Left lung (tissue), 10 donors: ENCODE results near the gene AMACR. TPM values are rescaled to one million over a fixed set of nuclear protein-coding genes. Genes with fewer than 3 reads are reported as not detected.
A peak's percentile ranks its signal among the peaks of the same experiment; 100 is the strongest.

Experiments
- ATAC-seq: fragments of 200-7000 bp; cut with Tn5 transposase; one replicate; pipeline ENCODE4 v1.9.1; 2020; ENCODE audit warnings: moderate library complexity
- DNase-seq, 4 donors: peaks; one replicate each; pipeline ENCODE4 v3.0.0-alpha.2; 2013 to 2020
- H3K27ac ChIP-seq, 2 donors: fragments of 200-600 bp; sonication (generic) in 1 of 2; one replicate each; pipeline versions ENCODE4 v1.5.0 to v1.8.0; 2020 to 2021
- H3K27me3 ChIP-seq, 2 donors: fragments of 200-600 bp; sonication (generic) in 1 of 2; one replicate each; pipeline versions ENCODE4 v1.5.0 to v1.8.0; 2020 to 2021
- H3K36me3 ChIP-seq, 2 donors: fragments of 200-600 bp; sonication (generic) in 1 of 2; one replicate each; pipeline versions ENCODE4 v1.5.0 to v1.8.0; 2020 to 2021
- H3K4me1 ChIP-seq, 2 donors: fragments of 200-600 bp; one replicate each; pipeline ENCODE4 v1.8.0; 2021
- H3K4me3 ChIP-seq, 2 donors: fragments of 200-600 bp; sonication (generic) in 1 of 2; one replicate each; pipeline versions ENCODE4 v1.5.0 to v1.8.0; 2020 to 2021; ENCODE audit warnings: mild to moderate bottlenecking in 1 of 2
- H3K9me3 ChIP-seq, 2 donors: fragments of 200-600 bp; sonication (generic) in 1 of 2; one replicate each; pipeline versions ENCODE4 v1.5.0 to v1.8.0; 2020 to 2021
- intact Hi-C, 2 donors: fragments of 100-400 bp; cut with DNase I; formaldehyde crosslinking; loops; one replicate each; pipeline versions ENCODE4 v1.11.2 to v1.14.2; 2022
- polyA plus RNA-seq, 6 donors: library from polyadenylated mRNA; unstranded; fragments of 120-200 nt; gene quantifications; one replicate each; pipeline ENCODE4 v1.2.1, GENCODE V29; 2013; ENCODE audit not compliant: insufficient read length in 6 of 6
- total RNA-seq, 2 donors: library from RNA; stranded (reverse); fragmentation: NEBNext Ultra II Directional; extraction: Animal tissue kit (Norgen Biotek cat#: 25700); gene quantifications; one replicate each; pipeline ENCODE4 v1.2.1, GENCODE V29; 2021
- TF ChIP-seq, protein P1 (sequence below), 2 donors: fragments of 200-600 bp; sonication (generic) in 1 of 2; IDR thresholded peaks; one replicate each; pipeline versions ENCODE4 v1.5.0 to v1.8.0; 2021; ENCODE audit warnings: antibody characterized with exemption in 2 of 2
- donor health status: DM: no; HTN: yes; CAD: no.
- donor health status: DM: no; HTN: no; CAD: no.

AMACR gene
- total and polyA plus RNA-seq, 8 donors = 9.5 to 24.3 (median 13.1) TPM

DNA sequence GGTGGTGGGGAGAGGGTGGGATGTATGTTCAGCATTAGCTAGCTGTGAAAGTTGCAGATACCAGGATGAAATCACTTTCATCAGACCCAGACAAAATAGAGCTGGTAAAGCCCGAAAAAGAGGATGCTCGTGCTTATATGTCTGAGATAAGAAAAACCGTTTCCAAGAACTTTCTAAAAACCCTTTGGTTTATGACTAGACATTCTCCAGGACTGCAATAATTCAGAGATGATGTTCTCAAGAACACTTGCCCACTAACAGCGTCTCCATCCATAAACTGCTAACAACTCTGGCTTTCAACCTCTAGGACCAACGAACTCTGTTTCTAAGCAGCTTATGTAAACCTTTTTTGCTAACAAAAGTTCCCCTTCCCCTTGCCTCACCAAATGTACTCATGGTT, 8.4 kb upstream of the AMACR start:
- no peaks in the 10 kb centered on the region for H3K27me3 ChIP-seq
- intact Hi-C loops = no loop called here
- H3K27ac ChIP-seq = no peak overlapping the region

DNA sequence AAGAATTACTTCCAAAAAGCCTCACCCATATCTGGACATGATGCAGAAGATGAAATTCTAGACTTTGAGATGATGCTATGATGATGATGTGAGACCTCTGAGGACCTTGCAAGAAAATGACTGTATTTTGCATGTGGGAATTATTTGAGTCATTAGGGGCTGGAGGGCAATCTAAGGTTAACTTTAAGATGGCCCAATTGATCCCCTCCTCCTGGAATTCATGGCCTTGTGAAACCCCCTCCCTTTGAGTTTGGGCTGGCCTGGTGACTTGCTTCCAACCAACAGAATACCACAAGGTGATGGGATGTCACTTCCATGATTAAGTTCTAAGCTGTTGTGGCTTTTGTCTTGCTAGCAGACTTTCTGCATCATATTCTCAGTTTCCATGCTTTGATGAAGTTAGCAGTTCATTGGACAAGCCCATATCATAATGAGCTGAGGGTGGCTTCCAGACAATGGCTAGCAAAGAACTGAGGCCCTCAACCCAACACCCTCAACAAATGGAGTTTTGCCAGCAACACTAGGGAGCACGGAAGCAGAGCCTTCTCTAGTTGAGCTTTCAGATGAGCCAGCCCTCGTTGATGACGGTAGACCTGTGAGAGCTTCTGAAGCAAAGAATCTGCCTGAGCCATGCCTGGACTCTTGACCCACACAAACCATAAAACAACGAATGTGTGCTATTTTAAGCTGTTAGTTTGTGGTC, 7.4 kb upstream of the AMACR start:
- Histone ChIP-seq H3K36me3 (peaks cover 0 to 4% of the 10 kb centered on the region in 2 donors), H3K4me3 (no peak overlapping the region), H3K27ac (no peak overlapping the region), H3K4me1 (no peaks in the 10 kb centered on the region), H3K27me3 (no peaks in the 10 kb centered on the region), H3K9me3 (no peaks in the 10 kb centered on the region)
- intact Hi-C loops = no loop called here
- TF ChIP-seq, protein P1, sequence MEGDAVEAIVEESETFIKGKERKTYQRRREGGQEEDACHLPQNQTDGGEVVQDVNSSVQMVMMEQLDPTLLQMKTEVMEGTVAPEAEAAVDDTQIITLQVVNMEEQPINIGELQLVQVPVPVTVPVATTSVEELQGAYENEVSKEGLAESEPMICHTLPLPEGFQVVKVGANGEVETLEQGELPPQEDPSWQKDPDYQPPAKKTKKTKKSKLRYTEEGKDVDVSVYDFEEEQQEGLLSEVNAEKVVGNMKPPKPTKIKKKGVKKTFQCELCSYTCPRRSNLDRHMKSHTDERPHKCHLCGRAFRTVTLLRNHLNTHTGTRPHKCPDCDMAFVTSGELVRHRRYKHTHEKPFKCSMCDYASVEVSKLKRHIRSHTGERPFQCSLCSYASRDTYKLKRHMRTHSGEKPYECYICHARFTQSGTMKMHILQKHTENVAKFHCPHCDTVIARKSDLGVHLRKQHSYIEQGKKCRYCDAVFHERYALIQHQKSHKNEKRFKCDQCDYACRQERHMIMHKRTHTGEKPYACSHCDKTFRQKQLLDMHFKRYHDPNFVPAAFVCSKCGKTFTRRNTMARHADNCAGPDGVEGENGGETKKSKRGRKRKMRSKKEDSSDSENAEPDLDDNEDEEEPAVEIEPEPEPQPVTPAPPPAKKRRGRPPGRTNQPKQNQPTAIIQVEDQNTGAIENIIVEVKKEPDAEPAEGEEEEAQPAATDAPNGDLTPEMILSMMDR (IDR thresholded peaks at IDR 0.05) = no peak
- DNase-seq = no peak
- ATAC-seq = no peak

More for the DNA sequence above, 8.4 kb upstream of the AMACR start:
- ATAC-seq (no peak), DNase-seq (no peak)
- H3K36me3 ChIP-seq = peaks cover 0 to 8% of the 10 kb centered on the region in 2 donors
- no peak overlapping the region for H3K4me3 ChIP-seq
- no peaks in the 10 kb centered on the region for H3K4me1 ChIP-seq
- no peaks in the 10 kb centered on the region for H3K9me3 ChIP-seq
- TF ChIP-seq, protein P1 (IDR thresholded peaks at IDR 0.05) = no peak

DNA sequence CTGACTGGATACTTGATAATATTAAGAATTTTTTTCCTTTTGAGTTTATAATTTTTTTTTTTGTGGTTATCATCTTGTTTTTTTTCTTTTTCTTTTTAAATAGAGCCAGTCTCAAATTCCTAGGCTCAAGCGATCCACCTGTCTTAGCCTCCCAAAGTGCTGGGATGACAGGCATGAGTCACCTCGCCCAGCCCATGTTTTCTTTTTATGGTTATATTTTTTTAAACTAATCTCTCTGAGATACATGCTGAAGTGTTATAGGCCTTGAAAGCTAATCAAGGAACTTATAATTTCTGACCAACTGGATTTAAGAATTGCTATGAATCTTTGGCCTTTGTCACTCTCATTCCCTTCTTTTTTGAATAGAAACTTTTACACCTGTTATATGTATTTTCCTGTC, 6.8 kb upstream of the AMACR start:
- no peaks in the 10 kb centered on the region for H3K4me1 ChIP-seq
- TF ChIP-seq, protein P1 (IDR thresholded peaks at IDR 0.05) = no peak
- H3K4me3 ChIP-seq = no peak overlapping the region
- no peak for DNase-seq
- H3K36me3 ChIP-seq = no peaks in the 10 kb centered on the region
- intact Hi-C loops = no loop called here
- no peak for ATAC-seq
- no peaks in the 10 kb centered on the region for H3K9me3 ChIP-seq
- H3K27me3 ChIP-seq = no peaks in the 10 kb centered on the region
- H3K27ac ChIP-seq = no peak overlapping the region

DNA sequence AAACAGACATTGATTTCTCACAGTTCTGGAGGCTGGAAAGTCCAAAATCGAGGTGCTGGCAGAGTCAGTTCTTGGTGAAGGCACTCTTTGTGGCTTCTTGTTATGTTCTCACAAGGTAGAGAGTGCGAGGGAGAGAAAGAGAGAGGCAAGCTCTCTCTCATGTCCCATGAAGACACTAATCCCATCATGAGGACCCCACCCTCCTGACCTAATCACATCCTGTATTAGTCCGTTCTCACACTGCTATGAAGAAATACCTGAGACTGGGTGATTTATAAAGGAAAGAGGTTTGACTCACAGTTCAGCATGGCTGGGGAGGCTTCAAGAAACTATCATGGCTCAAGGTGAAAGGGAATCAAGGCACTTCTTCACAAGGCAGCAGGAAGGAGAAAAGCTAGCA, 5.7 kb upstream of the AMACR start:
- Histone ChIP-seq H3K4me1 (peaks cover 0 to 8% of the 10 kb centered on the region in 2 donors), H3K36me3 (no peaks in the 10 kb centered on the region), H3K27ac (no peak overlapping the region), H3K9me3 (no peaks in the 10 kb centered on the region), H3K4me3 (no peak overlapping the region), H3K27me3 (no peaks in the 10 kb centered on the region)
- ATAC-seq (no peak), DNase-seq (no peak)
- intact Hi-C loops = no loop called here
- TF ChIP-seq, protein P1 (IDR thresholded peaks at IDR 0.05) = no peak

DNA sequence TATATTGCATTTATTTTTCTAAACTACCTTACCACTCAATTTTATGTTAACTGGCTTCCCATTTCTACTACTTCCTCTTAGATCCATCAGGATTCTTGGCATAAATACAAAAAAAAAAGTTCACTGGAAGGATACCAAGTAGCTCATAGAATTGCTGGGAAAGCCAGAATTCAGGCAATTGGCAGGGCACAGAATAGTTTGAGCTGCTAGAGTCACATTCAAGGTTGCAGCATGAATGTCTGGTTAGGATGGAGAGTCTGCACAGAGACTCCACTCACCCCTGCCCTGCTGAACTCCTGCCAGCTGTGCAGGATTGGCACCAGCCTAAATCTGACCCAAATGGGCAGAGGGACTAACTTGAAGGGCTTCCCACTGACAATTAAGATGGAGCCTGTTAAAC, 4.9 kb upstream of the AMACR start:
- Histone ChIP-seq H3K4me1 (peaks cover 0 to 8% of the 10 kb centered on the region in 2 donors), H3K36me3 (no peaks in the 10 kb centered on the region), H3K27ac (no peak overlapping the region), H3K4me3 (no peak overlapping the region), H3K27me3 (no peaks in the 10 kb centered on the region), H3K9me3 (no peaks in the 10 kb centered on the region)
- DNase-seq = peak in 2 of 4 donors; percentile 65 to 67
- TF ChIP-seq, protein P1 (IDR thresholded peaks at IDR 0.05) = no peak
- no peak for ATAC-seq
- intact Hi-C loops = no loop called here
